HepG2 (cell line): ENCODE measurements around the gene ZCCHC12. TPM values are rescaled to one million over a fixed set of nuclear protein-coding genes. Genes with fewer than 3 reads are reported as not detected.

Experiments used
- ATF7-NPFF ChIP-seq: sonication (generic); formaldehyde crosslinking; IDR thresholded peaks from 2 replicates; pipeline ENCODE4 v1.8.1; 2023; ENCODE audit warnings: mild to moderate bottlenecking, low read depth, missing genetic modification reagents, moderate library complexity
- ATRX ChIP-seq: sonication (generic); formaldehyde crosslinking; IDR thresholded peaks from 2 replicates; pipeline ENCODE4 v1.4.0; 2020; ENCODE audit warnings: missing genetic modification reagents, borderline replicate concordance
- CC2D1A ChIP-seq: sonication (generic); formaldehyde crosslinking; IDR thresholded peaks from 2 replicates; pipeline ENCODE4 v1.8.1; 2023; ENCODE audit warnings: mild to moderate bottlenecking, missing genetic modification reagents
- DPF2 ChIP-seq: sonication (generic); formaldehyde crosslinking; IDR thresholded peaks from 2 replicates; pipeline ENCODE4 v1.4.0; 2020; ENCODE audit warnings: mild to moderate bottlenecking, low read depth, missing genetic modification reagents, borderline replicate concordance
- FOXK2 ChIP-seq: fragments of 450-650 bp; IDR thresholded peaks from 2 replicates; pipeline ENCODE4 v1.6.1; 2016
- MED13 ChIP-seq: sonication (generic); formaldehyde crosslinking; IDR thresholded peaks from 2 replicates; pipeline ENCODE4 v1.5.0; 2020; ENCODE audit warnings: missing genetic modification reagents
- ONECUT2 ChIP-seq: sonication (generic); formaldehyde crosslinking; IDR thresholded peaks from 2 replicates; pipeline ENCODE4 v1.4.0; 2020; ENCODE audit warnings: missing genetic modification reagents
- PAX8 ChIP-seq: sonication (generic); formaldehyde crosslinking; IDR thresholded peaks from 2 replicates; pipeline ENCODE4 v1.8.0; 2022; ENCODE audit warnings: mild to moderate bottlenecking, missing genetic modification reagents, borderline replicate concordance
- PHF20 ChIP-seq: sonication (generic); formaldehyde crosslinking; IDR thresholded peaks from 2 replicates; pipeline ENCODE4 v1.5.0; 2020; ENCODE audit warnings: mild to moderate bottlenecking, missing genetic modification reagents
- RBM39 ChIP-seq: fragments of 200-400 bp; formaldehyde crosslinking; IDR thresholded peaks from one replicate; pipeline ENCODE4 v1.6.1; 2018; ENCODE audit warnings: antibody characterized with exemption, mild to moderate bottlenecking, low read depth, low read length; ENCODE audit not compliant: poor library complexity, severe bottlenecking
- SP5 ChIP-seq: IDR thresholded peaks from 2 replicates; pipeline ENCODE4 v1.6.1; 2016; ENCODE audit warnings: low read depth, borderline replicate concordance
- ZC3H4 ChIP-seq: sonication (generic); formaldehyde crosslinking; IDR thresholded peaks from 2 replicates; pipeline ENCODE4 v1.4.0; 2020; ENCODE audit warnings: missing genetic modification reagents, borderline replicate concordance
- ZFP90 ChIP-seq: sonication (generic); formaldehyde crosslinking; IDR thresholded peaks from 2 replicates; pipeline ENCODE4 v1.8.0; 2022; ENCODE audit warnings: missing genetic modification reagents, mild to moderate bottlenecking, inconsistent platforms, borderline replicate concordance
- ZNF282 ChIP-seq: fragments of 450-650 bp; IDR thresholded peaks from 2 replicates; pipeline ENCODE4 v1.6.1; 2018; ENCODE audit not compliant: partially characterized antibody
- ZNF589 ChIP-seq: sonication (generic); formaldehyde crosslinking; conservative IDR thresholded peaks from 2 replicates; pipeline ENCODE4 v1.8.0; 2022; ENCODE audit warnings: mild to moderate bottlenecking, moderate library complexity, missing genetic modification reagents
- ZNF772 ChIP-seq: sonication (generic); formaldehyde crosslinking; IDR thresholded peaks from 2 replicates; pipeline ENCODE4 v1.5.0; 2020; ENCODE audit warnings: mild to moderate bottlenecking, missing genetic modification reagents
- ZNF816 ChIP-seq: sonication (generic); formaldehyde crosslinking; IDR thresholded peaks from 2 replicates; pipeline ENCODE4 v1.8.0; 2022; ENCODE audit warnings: missing genetic modification reagents, mild to moderate bottlenecking, borderline replicate concordance
- ZNF83 ChIP-seq: sonication (generic); formaldehyde crosslinking; IDR thresholded peaks from 2 replicates; pipeline ENCODE4 v1.4.0; 2020; ENCODE audit warnings: missing genetic modification reagents, mild to moderate bottlenecking, borderline replicate concordance
- ZNF850 ChIP-seq: sonication (generic); formaldehyde crosslinking; conservative IDR thresholded peaks from 2 replicates; pipeline ENCODE4 v1.9.0; 2021; ENCODE audit warnings: mild to moderate bottlenecking, missing genetic modification reagents
- ZNF878 ChIP-seq: sonication (generic); formaldehyde crosslinking; IDR thresholded peaks from 2 replicates; pipeline ENCODE4 v1.8.1; 2023; ENCODE audit warnings: mild to moderate bottlenecking, missing genetic modification reagents, moderate library complexity
- ZSCAN30 ChIP-seq: sonication (generic); formaldehyde crosslinking; IDR thresholded peaks from 2 replicates; pipeline ENCODE4 v1.5.0; 2020; ENCODE audit warnings: mild to moderate bottlenecking, missing genetic modification reagents
- polyA plus RNA-seq, 8 experiments: library from polyadenylated mRNA; depleted of rRNA in 3 of 8; stranded (reverse) in 7 of 8; unstranded in 1 of 8; fragments of >200 nt; fragmentation: Illumina TruSeq in 4 of 8; extraction: Trizol in 4 of 8; gene quantifications; 2 replicates each; pipeline versions ENCODE4 v1.2.1 to v1.2.3, GENCODE V29; 2011 to 2016; ENCODE audit warnings: low read depth in 4 of 8, missing spikeins in 1 of 8, mixed read lengths in 1 of 8; ENCODE audit not compliant: insufficient read depth in 1 of 8
- total RNA-seq, 5 experiments: library from RNA; depleted of rRNA; stranded (reverse); fragments of >200 nt; fragmentation: Illumina TruSeq; extraction: Trizol; gene quantifications; 2 replicates each; pipeline ENCODE4 v1.2.3, GENCODE V29; 2016; ENCODE audit warnings: low read depth in 1 of 5
- TF ChIP-seq, protein P1 (sequence below): conservative IDR thresholded peaks from 2 replicates; pipeline ENCODE4 v1.6.1; 2018; ENCODE audit warnings: missing genetic modification reagents
- TF ChIP-seq, protein P2 (sequence below): sonication (generic); formaldehyde crosslinking; IDR thresholded peaks from 2 replicates; pipeline ENCODE4 v1.4.0; 2020; ENCODE audit warnings: missing genetic modification reagents, borderline replicate concordance
- TF ChIP-seq, protein P3 (sequence below): sonication (generic); formaldehyde crosslinking; IDR thresholded peaks from 2 replicates; pipeline ENCODE4 v1.8.0; 2022; ENCODE audit warnings: mild to moderate bottlenecking, missing genetic modification reagents, moderate library complexity
- TF ChIP-seq, protein P4 (sequence below): IDR thresholded peaks from 2 replicates; pipeline ENCODE4 v1.6.1; 2016; ENCODE audit warnings: missing compliant biosample characterization, missing genetic modification reagents, borderline replicate concordance

Gene ZCCHC12
- total and polyA plus RNA-seq, 2 of the 13 experiments (the other 11 are each of a cell fraction or from before 2014, with no cell fraction given), result 0.05 to 0.20 TPM

DNA sequence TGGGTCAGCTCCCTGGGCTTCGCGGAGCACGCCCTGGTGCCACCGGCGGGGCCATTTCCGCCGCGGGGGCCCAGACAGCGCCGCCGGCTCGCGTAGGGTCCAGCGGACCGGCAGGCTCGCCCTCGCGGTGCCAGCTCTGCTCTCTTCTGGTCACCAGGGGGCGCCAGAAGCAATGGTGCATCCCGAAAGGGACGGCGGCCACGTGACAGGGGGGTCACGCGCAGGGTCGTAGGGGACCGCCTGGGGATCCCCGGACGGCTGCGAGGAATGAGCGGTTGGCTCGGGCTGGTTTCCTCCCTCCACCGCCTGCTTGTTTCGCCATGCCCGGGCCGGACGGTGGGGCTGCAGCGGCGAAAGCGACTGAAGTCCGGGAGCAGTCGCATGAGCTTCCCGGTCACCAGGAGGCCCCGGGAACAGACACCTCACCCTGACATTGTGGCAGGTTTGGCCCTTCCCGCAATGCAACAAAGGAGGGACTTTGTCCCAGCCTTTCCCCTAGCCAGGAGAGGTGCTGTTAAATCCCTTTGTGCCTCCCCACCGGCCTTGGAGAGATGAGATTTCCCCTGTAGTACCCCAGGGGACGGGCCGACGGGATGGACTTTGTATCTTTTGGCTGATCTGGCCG, 15.8 kb downstream of the ZCCHC12 start (continued):
- TF ChIP-seq ZSCAN30, result no peak
- no peak for TF ChIP-seq ZNF772 (CRISPR knock-in tag)
- no peak for TF ChIP-seq MED13
- TF ChIP-seq, protein P1, sequence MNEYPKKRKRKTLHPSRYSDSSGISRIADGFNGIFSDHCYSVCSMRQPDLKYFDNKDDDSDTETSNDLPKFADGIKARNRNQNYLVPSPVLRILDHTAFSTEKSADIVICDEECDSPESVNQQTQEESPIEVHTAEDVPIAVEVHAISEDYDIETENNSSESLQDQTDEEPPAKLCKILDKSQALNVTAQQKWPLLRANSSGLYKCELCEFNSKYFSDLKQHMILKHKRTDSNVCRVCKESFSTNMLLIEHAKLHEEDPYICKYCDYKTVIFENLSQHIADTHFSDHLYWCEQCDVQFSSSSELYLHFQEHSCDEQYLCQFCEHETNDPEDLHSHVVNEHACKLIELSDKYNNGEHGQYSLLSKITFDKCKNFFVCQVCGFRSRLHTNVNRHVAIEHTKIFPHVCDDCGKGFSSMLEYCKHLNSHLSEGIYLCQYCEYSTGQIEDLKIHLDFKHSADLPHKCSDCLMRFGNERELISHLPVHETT (CRISPR knock-in tag), result 0 out of 2 replicates have a peak, but pooled peaks have one; percentile 29
- TF ChIP-seq PHF20, result peak; percentile 55; the same call in 1 of the 2 replicates
- TF ChIP-seq, protein P2, sequence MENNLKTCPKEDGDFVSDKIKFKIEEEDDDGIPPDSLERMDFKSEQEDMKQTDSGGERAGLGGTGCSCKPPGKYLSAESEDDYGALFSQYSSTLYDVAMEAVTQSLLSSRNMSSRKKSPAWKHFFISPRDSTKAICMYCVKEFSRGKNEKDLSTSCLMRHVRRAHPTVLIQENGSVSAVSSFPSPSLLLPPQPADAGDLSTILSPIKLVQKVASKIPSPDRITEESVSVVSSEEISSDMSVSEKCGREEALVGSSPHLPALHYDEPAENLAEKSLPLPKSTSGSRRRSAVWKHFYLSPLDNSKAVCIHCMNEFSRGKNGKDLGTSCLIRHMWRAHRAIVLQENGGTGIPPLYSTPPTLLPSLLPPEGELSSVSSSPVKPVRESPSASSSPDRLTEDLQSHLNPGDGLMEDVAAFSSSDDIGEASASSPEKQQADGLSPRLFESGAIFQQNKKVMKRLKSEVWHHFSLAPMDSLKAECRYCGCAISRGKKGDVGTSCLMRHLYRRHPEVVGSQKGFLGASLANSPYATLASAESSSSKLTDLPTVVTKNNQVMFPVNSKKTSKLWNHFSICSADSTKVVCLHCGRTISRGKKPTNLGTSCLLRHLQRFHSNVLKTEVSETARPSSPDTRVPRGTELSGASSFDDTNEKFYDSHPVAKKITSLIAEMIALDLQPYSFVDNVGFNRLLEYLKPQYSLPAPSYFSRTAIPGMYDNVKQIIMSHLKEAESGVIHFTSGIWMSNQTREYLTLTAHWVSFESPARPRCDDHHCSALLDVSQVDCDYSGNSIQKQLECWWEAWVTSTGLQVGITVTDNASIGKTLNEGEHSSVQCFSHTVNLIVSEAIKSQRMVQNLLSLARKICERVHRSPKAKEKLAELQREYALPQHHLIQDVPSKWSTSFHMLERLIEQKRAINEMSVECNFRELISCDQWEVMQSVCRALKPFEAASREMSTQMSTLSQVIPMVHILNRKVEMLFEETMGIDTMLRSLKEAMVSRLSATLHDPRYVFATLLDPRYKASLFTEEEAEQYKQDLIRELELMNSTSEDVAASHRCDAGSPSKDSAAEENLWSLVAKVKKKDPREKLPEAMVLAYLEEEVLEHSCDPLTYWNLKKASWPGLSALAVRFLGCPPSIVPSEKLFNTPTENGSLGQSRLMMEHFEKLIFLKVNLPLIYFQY (CRISPR knock-in tag), result peak; percentile 72
- no peak for TF ChIP-seq SP5 (CRISPR knock-in tag)
- TF ChIP-seq ZC3H4 (CRISPR knock-in tag), result no peak
- TF ChIP-seq ZNF878 (CRISPR knock-in tag), result no peak
- TF ChIP-seq, protein P3, sequence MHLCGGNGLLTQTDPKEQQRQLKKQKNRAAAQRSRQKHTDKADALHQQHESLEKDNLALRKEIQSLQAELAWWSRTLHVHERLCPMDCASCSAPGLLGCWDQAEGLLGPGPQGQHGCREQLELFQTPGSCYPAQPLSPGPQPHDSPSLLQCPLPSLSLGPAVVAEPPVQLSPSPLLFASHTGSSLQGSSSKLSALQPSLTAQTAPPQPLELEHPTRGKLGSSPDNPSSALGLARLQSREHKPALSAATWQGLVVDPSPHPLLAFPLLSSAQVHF (CRISPR knock-in tag), result no peak
- TF ChIP-seq, protein P4, sequence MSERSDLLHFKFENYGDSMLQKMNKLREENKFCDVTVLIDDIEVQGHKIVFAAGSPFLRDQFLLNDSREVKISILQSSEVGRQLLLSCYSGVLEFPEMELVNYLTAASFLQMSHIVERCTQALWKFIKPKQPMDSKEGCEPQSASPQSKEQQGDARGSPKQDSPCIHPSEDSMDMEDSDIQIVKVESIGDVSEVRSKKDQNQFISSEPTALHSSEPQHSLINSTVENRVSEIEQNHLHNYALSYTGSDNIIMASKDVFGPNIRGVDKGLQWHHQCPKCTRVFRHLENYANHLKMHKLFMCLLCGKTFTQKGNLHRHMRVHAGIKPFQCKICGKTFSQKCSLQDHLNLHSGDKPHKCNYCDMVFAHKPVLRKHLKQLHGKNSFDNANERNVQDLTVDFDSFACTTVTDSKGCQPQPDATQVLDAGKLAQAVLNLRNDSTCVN, result no peak
- TF ChIP-seq ZNF589 (CRISPR knock-in tag), result no peak
- TF ChIP-seq ZNF83 (CRISPR knock-in tag), result no peak
- no peak for TF ChIP-seq RBM39
- no peak for TF ChIP-seq ONECUT2 (CRISPR knock-in tag)
- no peak for TF ChIP-seq DPF2
- no peak for TF ChIP-seq FOXK2
- TF ChIP-seq ZNF282, result no peak
- no peak for TF ChIP-seq ZNF850 (CRISPR knock-in tag)
- no peak for TF ChIP-seq PAX8 (CRISPR knock-in tag)
- no peak for TF ChIP-seq ZNF816 (CRISPR knock-in tag)
- TF ChIP-seq ATF7-NPFF (CRISPR knock-in tag), result no peak
- no peak for TF ChIP-seq CC2D1A (CRISPR knock-in tag)
- no peak for TF ChIP-seq ZFP90 (CRISPR knock-in tag)
- no peak for TF ChIP-seq ATRX (CRISPR knock-in tag)
